Measurements from ENCODE around the gene BEND7. TPM values are rescaled to one million over a fixed set of nuclear protein-coding genes. Genes with fewer than 3 reads are reported as not detected.

The BEND7 gene
- total RNA-seq, 2 donors from 2014 or later = 10.1 to 44.5 TPM

DNA sequence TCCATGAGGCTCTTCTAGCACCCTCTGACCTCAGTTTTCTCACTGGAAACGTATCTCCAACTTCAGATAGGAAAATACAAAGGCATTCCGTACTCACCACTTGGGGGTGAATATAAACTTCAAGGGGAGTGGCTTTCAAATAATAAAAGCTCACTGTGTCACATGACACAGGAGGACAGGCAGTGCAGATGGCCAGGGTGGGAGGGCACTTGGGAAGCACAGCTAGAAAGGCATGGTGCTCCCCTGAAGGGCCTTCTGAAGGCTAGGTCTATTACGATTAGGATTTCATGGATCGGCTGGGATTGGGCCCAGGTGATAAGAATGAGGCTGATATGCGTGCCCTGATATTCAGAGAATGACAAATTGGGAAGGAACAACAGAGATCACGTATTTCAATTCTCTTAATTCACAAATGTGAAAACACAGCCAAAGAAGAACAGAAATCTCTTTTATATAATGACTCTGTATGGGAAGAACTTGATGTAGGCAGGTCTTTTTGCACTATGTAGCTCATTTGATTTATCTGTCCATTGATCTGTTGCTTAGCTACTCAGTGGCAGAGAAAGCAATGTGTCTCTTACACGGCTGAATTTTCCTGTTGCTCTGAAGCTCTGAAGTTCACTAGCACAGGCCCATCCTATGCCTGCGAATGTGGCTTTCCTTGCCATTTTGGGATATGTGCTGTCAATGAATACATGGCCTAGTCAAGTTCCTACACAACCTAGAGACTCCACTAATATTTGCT is 83.0 kb downstream of the BEND7 start:
- Histone ChIP-seq H3K4me3 (no peak overlapping the region), H3K4me1 (replicated peaks) (no peaks in the 10 kb centered on the region), H3K36me3 (no peaks in the 10 kb centered on the region), H3K27ac (no peak overlapping the region), H3K9me3 (no peaks in the 10 kb centered on the region), H3K27me3 (replicated peaks; ENCODE audit: insufficient read depth) (no peaks in the 10 kb centered on the region)
- intact Hi-C loops (cut with DNase I) = no loop called here
- no peak for DNase-seq (ENCODE audit: low spot score)
- WGBS = 89% methylated on average over 8 of the region's 8 CpGs
- TF ChIP-seq, protein P1, sequence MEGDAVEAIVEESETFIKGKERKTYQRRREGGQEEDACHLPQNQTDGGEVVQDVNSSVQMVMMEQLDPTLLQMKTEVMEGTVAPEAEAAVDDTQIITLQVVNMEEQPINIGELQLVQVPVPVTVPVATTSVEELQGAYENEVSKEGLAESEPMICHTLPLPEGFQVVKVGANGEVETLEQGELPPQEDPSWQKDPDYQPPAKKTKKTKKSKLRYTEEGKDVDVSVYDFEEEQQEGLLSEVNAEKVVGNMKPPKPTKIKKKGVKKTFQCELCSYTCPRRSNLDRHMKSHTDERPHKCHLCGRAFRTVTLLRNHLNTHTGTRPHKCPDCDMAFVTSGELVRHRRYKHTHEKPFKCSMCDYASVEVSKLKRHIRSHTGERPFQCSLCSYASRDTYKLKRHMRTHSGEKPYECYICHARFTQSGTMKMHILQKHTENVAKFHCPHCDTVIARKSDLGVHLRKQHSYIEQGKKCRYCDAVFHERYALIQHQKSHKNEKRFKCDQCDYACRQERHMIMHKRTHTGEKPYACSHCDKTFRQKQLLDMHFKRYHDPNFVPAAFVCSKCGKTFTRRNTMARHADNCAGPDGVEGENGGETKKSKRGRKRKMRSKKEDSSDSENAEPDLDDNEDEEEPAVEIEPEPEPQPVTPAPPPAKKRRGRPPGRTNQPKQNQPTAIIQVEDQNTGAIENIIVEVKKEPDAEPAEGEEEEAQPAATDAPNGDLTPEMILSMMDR (IDR thresholded peaks at IDR 0.05) = no peak
- no peak for TF ChIP-seq POLR2A (IDR thresholded peaks at IDR 0.05)
- no peak for TF ChIP-seq POLR2AphosphoS5 (IDR thresholded peaks at IDR 0.05)

DNA sequence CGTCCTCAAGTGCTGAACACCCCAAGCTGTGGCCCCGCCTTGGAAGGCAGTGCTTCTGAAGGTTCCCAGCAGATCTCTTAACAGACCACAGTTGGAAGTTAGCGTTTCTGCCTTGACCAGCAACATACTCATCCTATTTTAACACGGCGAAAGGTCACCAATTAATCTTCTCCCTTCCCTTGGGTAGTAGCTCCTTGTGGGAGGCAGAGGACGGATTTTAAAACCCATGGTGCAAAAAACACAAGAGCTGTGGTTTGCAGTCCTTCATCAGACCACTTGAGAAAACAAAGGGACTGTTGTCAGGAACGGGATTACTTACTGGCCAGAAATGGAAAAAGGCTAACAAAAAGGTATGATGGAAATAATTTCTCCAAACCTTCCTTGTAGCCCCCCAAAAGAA is 87.3 kb downstream of the BEND7 start:
- no peaks in the 10 kb centered on the region for H3K36me3 ChIP-seq
- H3K4me1 ChIP-seq (replicated peaks) = peaks cover 3% of the 10 kb centered on the region
- H3K9me3 ChIP-seq = no peaks in the 10 kb centered on the region
- WGBS = 87% methylated on average over 7 of the region's 7 CpGs
- TF ChIP-seq POLR2AphosphoS5 (IDR thresholded peaks at IDR 0.05) (no peak), POLR2A (IDR thresholded peaks at IDR 0.05) (no peak)
- TF ChIP-seq, protein P1 (IDR thresholded peaks at IDR 0.05) = no peak
- H3K27me3 ChIP-seq (replicated peaks; ENCODE audit: insufficient read depth) = no peaks in the 10 kb centered on the region
- no peak for DNase-seq (ENCODE audit: low spot score)
- intact Hi-C loops (cut with DNase I) = no loop called here
- H3K27ac ChIP-seq = no peak overlapping the region
- H3K4me3 ChIP-seq = no peak overlapping the region

DNA sequence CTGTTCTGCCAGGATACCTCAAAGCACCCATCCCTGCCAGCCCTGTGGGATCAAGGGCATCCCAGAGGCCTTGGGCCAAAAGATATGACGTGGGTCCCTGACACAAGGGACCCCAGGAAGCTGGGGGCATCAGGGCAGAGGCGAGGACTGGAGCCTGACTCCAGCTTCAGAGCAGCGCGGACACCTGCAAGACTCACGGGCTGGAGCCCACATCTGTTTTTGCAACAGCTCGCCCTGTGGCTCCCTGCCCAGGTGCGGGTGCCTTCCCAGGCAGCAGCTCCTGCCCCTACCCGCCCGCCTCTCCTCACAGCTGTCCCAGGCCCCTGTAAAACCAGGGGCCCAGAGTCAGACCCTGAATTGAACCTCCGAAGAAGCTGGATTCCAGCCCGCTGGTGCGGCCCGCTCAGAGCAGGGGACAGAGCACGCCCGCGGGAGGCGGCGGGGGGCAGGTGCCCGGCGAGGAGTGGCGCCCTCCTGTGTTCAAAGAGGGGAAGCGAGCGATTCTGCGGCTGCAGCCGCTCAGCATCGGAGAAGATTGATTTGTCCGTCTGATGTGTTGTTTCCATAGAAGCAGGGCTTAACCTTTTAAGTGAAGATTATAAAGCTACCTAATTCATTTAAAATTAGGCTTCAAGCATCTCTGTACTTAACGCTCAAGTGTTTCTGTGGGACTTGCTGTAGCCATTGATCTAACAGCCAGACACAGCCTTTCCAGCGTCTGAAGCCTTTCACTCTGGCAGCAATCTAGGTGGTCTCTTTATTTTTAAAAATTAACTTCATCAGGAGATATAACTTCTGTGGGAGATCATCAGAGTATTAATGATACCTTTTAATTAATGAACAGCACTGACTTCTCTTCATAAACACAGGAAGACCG is 88.4 kb downstream of the BEND7 start:
- Histone ChIP-seq H3K4me1 (replicated peaks) (peaks cover 3% of the 10 kb centered on the region), H3K36me3 (no peaks in the 10 kb centered on the region), H3K27ac (no peak overlapping the region), H3K4me3 (peak overlapping the region; percentile 20 to 22), H3K27me3 (replicated peaks; ENCODE audit: insufficient read depth) (no peaks in the 10 kb centered on the region), H3K9me3 (no peaks in the 10 kb centered on the region)
- TF ChIP-seq POLR2A (IDR thresholded peaks at IDR 0.05) = no peak
- TF ChIP-seq POLR2AphosphoS5 (IDR thresholded peaks at IDR 0.05) = peak; percentile 12
- TF ChIP-seq, protein P1 (IDR thresholded peaks at IDR 0.05) = peak; percentile 64 to 85 (median 73)
- 6% methylated on average over 30 of the region's 30 CpGs for WGBS
- intact Hi-C loops (cut with DNase I) = no loop called here
- peak; percentile 49 for DNase-seq (ENCODE audit: low spot score)

DNA sequence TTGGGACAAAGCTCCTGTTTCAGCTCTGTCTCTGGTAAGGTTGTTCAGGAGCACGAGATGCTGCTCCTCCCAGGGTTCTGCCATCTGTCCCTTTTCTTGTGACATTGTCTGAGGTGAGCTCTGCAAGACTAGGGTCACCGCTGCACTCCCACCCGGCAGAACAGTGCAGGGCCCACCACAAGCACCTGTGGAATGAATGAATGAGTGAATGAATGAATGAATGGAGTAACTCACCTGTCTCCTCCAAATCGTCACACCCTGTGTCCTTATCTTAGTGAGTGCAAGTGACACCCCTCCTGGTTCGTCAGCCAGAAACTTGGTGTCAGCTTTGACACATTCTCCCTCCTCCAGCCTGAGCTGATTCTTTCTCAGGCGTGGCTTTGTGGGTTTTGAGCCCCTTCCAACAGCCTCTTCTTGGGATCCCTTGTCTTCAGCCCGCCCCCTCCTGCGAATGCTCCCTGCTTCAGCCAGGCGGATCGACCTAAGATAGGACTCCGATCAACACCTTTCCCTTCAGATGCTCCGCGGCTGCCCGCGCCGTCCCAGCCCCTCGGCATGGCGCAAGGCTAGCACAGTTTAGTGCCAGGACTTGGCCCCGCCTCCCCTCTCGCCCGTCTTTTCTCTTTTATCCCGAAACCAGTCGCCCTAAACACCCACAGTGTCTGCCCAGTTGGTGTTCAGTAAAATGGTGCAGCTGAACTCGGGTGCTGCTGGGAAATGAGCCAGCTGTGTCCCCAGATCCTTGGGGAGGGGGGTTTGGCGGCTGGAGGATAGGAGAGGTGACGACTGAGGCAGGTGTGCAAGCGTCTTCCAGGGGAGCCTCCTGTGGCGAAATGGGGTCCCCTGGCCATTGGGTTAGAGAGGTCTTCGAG is 89.3 kb downstream of the BEND7 start:
- DNase-seq (ENCODE audit: low spot score) = no peak
- Histone ChIP-seq H3K4me1 (replicated peaks) (peaks cover 3% of the 10 kb centered on the region), H3K27ac (no peak overlapping the region), H3K4me3 (peak overlapping the region in 1 of 2 donors; percentile 22), H3K9me3 (no peaks in the 10 kb centered on the region), H3K36me3 (no peaks in the 10 kb centered on the region), H3K27me3 (replicated peaks; ENCODE audit: insufficient read depth) (no peaks in the 10 kb centered on the region)
- WGBS = 17% methylated on average over 26 of the region's 29 CpGs
- TF ChIP-seq POLR2A (IDR thresholded peaks at IDR 0.05) (no peak), POLR2AphosphoS5 (IDR thresholded peaks at IDR 0.05) (no peak)
- TF ChIP-seq, protein P1 (IDR thresholded peaks at IDR 0.05) = no peak
- intact Hi-C loops (cut with DNase I) = loop anchor here (5.0 kb wide), 1 partner anchor 67 kb away; no protein-coding TSS in a partner anchor
